DOHH2 (cell line): ENCODE measurements around the gene DOCK9.

Source experiments
- CTCF ChIP-seq: fragments of 200-600 bp; sonication (generic); IDR thresholded peaks from one replicate; pipeline ENCODE4 v1.5.1; 2014; ENCODE audit warnings: antibody characterized with exemption, mild to moderate bottlenecking, low read depth, low read length; ENCODE audit not compliant: poor library complexity, severe bottlenecking
- EZH2phosphoT487 ChIP-seq: fragments of 200-600 bp; sonication (generic); IDR thresholded peaks from 2 replicates; pipeline ENCODE4 v1.6.1; 2017; ENCODE audit warnings: borderline replicate concordance, mild to moderate bottlenecking, antibody characterized with exemption, low read length, moderate library complexity, mixed read lengths

GRCh38 chr13:98922306-98922705 is 55.6 kb downstream of the DOCK9 start:
- TF ChIP-seq CTCF (no peak), EZH2phosphoT487 (no peak)
